ENCODE results near the gene MYBPHL.

MYBPHL gene

GRCh38 chr1:109263234-109263596 lies 43.6 kb downstream of the MYBPHL start:
- DNase-seq, result no peak

DNA sequence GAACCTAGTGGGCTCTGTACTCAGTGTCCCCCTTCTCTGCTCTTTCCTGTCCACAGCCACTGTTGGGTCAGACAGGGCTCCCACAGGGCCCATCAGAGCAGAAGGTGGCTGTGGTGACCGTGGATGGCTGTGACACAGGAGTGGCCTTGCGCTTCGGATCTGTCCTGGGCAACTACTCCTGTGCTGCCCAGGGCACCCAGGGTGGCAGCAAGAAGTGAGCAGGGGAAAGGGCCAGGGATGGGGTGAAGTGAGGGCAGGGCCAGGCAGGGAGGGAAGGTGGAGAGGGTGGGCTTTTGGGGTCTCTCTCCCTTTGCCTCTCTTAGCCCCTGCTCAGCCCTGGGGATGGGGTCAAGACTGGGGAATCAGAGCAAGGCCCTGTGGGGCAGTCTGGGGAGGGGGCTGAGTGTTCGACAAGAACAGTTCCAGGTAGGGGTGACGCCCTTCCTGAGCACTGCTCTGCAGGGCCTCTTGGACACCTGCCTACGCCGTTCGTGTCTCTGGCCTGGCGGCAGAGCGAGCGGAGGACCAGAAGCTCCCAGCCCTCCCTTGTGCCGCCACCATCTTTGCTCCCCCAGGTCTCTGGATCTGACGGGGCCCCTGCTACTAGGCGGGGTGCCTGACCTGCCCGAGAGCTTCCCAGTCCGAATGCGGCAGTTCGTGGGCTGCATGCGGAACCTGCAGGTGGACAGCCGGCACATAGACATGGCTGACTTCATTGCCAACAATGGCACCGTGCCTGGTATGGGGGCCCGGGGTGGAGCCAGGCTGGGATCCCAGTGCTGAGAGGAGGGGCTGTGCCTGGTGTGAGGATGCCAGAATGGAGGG lies 44.4 kb downstream of the MYBPHL start:
- DNase-seq, result no peak

GRCh38 chr1:109261578-109261977 lies 45.2 kb downstream of the MYBPHL start:
- DNase-seq, result no peak

DNA sequence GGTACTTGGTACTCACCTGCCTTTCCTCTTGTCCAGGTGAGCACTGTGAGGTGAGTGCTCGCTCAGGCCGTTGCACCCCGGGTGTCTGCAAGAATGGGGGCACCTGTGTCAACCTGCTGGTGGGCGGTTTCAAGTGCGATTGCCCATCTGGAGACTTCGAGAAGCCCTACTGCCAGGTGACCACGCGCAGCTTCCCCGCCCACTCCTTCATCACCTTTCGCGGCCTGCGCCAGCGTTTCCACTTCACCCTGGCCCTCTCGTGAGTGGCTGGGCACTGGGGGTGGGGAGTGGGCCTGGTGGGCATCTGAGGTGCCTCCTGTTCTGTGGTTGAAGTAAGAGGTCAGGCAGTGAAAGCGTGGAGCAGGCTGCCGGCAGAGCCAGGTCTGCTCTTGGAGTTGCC lies 45.8 kb downstream of the MYBPHL start:
- no peak for DNase-seq

DNA sequence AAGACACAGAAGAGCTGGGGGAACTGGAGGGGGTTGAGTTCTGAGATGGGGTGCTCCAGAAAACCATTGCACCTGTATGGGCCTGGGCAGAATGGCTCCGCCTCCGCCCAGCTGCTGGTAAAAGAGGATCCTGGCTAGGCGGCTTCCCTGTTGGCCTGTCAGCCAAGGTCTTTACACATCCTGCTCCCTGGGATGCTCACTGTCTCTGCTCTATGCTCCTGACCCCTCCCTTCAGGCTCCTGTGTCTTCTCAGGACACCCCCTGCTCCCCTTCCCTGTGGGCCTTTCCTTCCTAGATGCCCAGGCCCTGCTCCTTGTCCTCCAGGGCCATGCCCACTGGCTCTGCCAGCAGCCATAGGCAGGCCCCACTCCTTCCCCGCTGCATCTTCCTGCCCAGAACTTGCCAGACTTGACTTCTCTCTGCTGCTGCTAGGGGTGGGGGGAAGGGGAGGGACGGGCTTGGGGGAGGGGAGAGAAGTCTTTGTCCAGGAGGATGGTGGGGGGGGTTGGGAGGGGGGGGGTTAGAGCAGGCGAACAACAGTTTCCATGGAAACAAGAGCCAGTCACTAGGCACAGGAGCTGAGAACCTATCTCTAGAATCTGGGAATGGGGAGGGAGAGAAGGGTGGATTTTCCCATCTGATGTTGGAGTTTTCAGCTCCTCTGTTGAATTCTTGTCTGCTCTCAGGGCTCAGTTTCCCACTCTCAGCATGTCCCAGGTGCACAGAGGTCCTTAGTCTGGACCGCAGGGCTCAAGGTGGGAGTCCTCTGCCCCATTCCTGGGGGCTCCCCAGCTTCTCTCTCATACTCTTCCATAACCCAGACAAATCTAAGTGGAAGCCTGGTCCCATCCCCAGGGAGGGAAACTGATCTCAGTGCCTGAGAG lies 46.9 kb downstream of the MYBPHL start:
- no peak for DNase-seq

GRCh38 chr1:109258481-109259466 lies 48.0 kb downstream of the MYBPHL start:
- no peak for DNase-seq

DNA sequence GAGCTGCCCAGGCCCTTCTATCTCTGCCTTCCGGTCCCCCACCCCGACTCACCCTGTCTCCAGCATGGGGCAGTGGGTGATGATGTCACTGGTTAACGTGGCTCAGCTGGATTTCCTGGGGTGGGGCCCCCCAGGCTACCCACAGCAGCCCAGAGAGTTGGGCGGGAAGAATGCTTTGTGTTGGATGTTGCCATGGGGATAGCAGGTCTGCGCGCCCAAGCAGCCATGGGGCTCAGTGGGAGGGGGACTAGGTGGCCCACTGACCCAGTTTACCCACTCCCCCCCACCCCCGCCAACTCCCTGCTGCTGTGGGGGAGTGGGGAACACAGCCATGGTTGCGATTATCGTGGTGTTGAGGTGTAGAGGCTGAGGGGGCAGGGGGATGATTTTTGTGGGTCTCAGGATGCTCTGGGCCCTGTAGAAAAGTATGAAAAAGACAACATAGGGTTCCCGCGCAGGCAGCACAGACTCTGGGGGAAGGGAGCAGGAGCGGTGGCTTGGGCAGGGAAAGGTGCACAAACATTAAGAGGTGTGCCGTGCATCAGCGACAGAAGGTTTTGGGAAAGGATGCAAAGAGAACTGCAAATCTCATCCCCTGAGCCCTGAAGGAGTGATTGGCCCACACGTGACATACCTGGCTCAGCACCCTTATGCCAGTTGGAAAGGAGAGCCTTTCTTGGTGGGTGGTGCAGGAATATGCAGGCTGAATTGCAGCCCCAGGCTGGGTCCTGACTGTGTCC lies 49.0 kb downstream of the MYBPHL start:
- DNase-seq, result no peak

- DNase-seq, result no peak
Measured at GRCh38 chr1:109256971-109257681, 49.7 kb downstream of the MYBPHL start.

GRCh38 chr1:109256085-109256484 lies 50.7 kb downstream of the MYBPHL start:
- no peak for DNase-seq

DNA sequence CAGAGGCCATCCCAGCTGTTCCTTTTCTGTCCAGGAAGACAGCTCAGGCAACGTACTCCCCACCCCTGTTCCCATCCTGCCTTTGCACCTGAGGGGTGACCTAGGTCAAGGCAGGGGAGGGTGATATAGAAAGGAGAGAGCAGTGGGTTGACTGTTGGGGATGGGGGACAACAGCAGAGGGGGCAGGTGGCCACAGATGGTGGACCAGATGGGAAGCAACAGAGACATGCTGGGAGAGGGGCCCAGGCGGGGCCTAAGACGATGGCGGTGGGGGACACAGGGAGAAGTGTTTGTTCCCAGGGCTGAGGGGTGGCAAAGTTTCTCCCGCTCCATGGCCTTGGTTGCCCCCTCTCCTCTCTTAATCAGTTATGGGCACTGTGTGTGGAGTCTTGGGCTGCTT lies 51.1 kb downstream of the MYBPHL start:
- DNase-seq, result no peak

GRCh38 chr1:109255097-109255651 lies 51.6 kb downstream of the MYBPHL start:
- DNase-seq, result no peak

- no peak for DNase-seq
Measured at GRCh38 chr1:109254621-109255096, 52.2 kb downstream of the MYBPHL start.

DNA sequence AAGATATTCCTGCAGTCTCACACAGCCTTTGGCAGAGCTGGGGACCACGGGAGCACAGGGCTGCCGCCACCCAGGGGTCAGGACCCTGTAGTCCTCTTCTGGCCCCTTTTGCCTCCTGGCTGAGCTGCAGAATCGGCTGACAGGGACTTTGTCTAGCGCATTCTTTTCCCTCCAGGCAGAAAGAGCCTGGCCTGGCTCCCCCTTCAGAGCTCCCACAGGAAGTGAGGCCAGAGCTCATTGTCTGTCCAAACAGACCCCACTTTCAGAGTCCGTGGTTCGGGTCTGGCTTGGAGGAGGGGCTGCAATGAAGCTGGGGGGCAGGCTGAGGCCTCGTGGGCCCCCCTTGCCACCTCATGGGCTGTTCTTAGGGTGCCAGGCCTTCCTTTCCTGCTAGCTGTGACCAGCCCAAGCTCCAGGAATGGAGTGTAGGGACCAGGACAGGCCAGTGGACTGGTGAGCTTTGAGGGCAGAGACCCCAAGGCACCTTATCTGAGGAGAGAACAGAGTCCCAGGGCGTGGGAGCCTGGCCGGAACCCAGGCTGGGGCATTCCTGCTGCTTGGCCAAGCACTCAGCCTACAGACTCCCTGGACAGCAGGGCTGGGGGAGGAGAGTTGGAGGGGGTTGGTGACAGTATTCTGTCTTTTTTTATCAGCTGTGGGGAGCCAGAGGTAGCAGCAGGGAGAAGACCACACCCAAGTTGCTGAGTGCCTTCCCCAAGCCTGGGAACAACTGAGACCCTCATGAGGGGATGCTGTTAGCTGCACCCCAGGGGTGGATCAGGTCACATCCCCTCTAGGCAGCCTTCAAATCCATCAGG lies 52.8 kb downstream of the MYBPHL start:
- DNase-seq, result no peak

DNA sequence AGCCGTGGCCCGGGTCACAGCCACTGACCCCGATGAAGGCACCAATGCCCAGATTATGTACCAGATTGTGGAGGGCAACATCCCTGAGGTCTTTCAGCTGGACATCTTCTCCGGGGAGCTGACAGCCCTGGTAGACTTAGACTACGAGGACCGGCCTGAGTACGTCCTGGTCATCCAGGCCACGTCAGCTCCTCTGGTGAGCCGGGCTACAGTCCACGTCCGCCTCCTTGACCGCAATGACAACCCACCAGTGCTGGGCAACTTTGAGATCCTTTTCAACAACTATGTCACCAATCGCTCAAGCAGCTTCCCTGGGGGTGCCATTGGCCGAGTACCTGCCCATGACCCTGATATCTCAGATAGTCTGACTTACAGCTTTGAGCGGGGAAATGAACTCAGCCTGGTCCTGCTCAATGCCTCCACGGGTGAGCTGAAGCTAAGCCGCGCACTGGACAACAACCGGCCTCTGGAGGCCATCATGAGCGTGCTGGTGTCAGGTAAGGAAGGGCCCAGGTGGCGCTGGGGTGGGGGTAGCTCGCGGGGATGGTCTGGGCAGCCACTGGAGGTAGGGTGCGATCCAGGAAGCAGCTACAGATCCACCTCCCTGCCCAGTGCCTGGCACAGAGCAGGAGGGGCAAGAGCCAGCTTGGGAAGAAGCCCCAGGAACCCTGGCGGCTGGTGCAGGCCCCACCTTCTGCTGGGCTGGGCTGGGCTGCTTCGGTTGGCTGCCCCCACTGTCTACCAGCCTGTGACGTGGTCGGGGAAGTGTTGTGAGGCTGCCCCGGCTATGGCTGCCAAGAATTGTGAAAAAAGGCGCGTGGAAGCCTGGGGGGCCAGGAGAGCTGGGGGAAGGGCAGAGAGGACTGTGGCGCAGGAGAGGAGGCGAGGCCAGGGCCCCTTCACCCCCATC lies 53.7 kb downstream of the MYBPHL start:
- no peak for DNase-seq

DNA sequence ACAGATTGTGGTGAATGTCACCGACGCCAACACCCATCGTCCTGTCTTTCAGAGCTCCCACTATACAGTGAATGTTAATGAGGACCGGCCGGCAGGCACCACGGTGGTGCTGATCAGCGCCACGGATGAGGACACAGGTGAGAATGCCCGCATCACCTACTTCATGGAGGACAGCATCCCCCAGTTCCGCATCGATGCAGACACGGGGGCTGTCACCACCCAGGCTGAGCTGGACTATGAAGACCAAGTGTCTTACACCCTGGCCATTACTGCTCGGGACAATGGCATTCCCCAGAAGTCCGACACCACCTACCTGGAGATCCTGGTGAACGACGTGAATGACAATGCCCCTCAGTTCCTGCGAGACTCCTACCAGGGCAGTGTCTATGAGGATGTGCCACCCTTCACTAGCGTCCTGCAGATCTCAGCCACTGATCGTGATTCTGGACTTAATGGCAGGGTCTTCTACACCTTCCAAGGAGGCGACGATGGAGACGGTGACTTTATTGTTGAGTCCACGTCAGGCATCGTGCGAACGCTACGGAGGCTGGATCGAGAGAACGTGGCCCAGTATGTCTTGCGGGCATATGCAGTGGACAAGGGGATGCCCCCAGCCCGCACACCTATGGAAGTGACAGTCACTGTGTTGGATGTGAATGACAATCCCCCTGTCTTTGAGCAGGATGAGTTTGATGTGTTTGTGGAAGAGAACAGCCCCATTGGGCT lies 54.5 kb downstream of the MYBPHL start:
- no peak for DNase-seq

DNA sequence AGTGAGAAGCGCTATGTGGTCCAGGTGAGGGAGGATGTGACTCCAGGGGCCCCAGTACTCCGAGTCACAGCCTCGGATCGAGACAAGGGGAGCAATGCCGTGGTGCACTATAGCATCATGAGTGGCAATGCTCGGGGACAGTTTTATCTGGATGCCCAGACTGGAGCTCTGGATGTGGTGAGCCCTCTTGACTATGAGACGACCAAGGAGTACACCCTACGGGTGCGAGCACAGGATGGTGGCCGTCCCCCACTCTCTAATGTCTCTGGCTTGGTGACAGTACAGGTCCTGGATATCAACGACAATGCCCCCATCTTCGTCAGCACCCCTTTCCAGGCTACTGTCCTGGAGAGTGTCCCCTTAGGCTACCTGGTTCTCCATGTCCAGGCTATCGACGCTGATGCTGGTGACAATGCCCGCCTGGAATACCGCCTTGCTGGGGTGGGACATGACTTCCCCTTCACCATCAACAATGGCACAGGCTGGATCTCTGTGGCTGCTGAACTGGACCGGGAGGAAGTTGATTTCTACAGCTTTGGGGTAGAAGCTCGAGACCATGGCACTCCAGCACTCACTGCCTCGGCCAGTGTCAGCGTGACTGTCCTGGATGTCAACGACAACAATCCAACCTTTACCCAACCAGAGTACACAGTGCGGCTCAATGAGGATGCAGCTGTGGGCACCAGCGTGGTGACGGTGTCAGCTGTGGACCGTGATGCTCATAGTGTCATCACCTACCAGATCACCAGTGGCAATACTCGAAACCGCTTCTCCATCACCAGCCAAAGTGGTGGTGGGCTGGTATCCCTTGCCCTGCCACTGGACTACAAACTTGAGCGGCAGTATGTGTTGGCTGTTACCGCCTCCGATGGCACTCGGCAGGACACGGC lies 55.3 kb downstream of the MYBPHL start:
- DNase-seq, result no peak

All from stimulated activated CD4-positive, alpha-beta T cell treated with anti-CD3 and anti-CD28 coated beads, Interleukin-2, amount 100 ng/mL, for 48 hours (primary cell).